ENCODE data around the gene CST8.

DNA sequence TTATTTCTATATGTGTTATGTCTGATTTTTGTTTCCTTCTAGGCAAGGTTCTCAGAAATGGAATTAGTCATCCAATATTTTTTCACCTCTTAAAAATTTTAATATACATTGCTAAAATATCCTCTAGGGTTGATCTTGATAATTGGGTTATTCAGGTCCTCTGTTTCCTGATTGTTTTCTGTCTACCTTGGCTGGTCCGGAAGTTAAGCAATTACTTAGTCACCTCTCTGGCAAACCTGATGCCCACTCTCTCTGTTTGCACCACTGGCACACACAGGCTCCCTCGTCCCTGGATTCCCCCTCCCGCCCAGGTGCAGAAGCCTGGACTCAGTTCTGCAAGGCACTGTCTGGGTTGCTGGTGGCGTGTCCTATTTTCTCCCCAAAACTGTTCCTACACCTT, 49.7 kb downstream of the CST8 start:
- TF ChIP-seq, protein P1, sequence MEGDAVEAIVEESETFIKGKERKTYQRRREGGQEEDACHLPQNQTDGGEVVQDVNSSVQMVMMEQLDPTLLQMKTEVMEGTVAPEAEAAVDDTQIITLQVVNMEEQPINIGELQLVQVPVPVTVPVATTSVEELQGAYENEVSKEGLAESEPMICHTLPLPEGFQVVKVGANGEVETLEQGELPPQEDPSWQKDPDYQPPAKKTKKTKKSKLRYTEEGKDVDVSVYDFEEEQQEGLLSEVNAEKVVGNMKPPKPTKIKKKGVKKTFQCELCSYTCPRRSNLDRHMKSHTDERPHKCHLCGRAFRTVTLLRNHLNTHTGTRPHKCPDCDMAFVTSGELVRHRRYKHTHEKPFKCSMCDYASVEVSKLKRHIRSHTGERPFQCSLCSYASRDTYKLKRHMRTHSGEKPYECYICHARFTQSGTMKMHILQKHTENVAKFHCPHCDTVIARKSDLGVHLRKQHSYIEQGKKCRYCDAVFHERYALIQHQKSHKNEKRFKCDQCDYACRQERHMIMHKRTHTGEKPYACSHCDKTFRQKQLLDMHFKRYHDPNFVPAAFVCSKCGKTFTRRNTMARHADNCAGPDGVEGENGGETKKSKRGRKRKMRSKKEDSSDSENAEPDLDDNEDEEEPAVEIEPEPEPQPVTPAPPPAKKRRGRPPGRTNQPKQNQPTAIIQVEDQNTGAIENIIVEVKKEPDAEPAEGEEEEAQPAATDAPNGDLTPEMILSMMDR (IDR thresholded peaks at IDR 0.05): no peak
- no peak for TF ChIP-seq EZH2 (IDR thresholded peaks at IDR 0.05; ENCODE audit: borderline replicate concordance, insufficient read depth, low read depth, low read length, poor library complexity, severe bottlenecking)

Data from B cell (primary cell).